H1 (cell line): ENCODE results near the gene PRRG4. TPM values are rescaled to one million over a fixed set of nuclear protein-coding genes. Genes with fewer than 3 reads are reported as not detected.

ENCODE experiments used
- CTCF ChIA-PET: fragments of 300-600 bp; sonication (Branson Sonifier 250); formaldehyde crosslinking; loops from one replicate; lab custom pipeline; 2021; ENCODE audit not compliant: partially characterized antibody; lab: Charles Lee
- POLR2A ChIA-PET: fragments of 300-600 bp; sonication (Branson Sonifier 250); formaldehyde crosslinking; loops from one replicate; lab custom pipeline; 2021; ENCODE audit warnings: inconsistent platforms; ENCODE audit not compliant: partially characterized antibody; lab: Charles Lee
- DNase-seq, 2 experiments: peaks; one replicate each; pipeline versions ENCODE4 v3.0.0 to v3.0.0-alpha.2; 2010 to 2022; ENCODE audit warnings: low spot score in 2 of 2, low read depth in 1 of 2, mixed read lengths in 1 of 2
- FAIRE-seq: peaks from 2 replicates; lab custom pipeline; 2011; peaks lifted over from hg19 to GRCh38; lab: Jason Lieb, UNC
- H2AFZ ChIP-seq: 2 replicates; pipeline ENCODE4 v1.8.1; 2012; ENCODE audit warnings: low read length, inconsistent platforms
- H2AK5ac ChIP-seq: 2 replicates; pipeline ENCODE4 v1.6.1; 2013; ENCODE audit warnings: low read depth, low read length
- H2BK120ac ChIP-seq: replicated peaks from 2 replicates; pipeline ENCODE3; 2013; ENCODE audit warnings: low read depth, low read length, inconsistent platforms
- H2BK12ac ChIP-seq: 2 replicates; pipeline ENCODE4 v1.6.1; 2013; ENCODE audit warnings: low read depth, low read length
- H2BK15ac ChIP-seq: 2 replicates; pipeline ENCODE4 v1.6.1; 2013; ENCODE audit warnings: low read length
- H2BK20ac ChIP-seq: 2 replicates; pipeline ENCODE4 v1.6.1; 2013; ENCODE audit warnings: low read length
- H2BK5ac ChIP-seq: 2 replicates; pipeline ENCODE4 v1.6.1; 2013; ENCODE audit warnings: low read depth, low read length
- H3K14ac ChIP-seq: 2 replicates; pipeline ENCODE4 v1.6.1; 2013; ENCODE audit warnings: inconsistent platforms; ENCODE audit not compliant: insufficient read length
- H3K18ac ChIP-seq: 2 replicates; pipeline ENCODE4 v1.6.1; 2013; ENCODE audit warnings: low read length; ENCODE audit errors: extremely low read depth
- H3K23ac ChIP-seq: 2 replicates; pipeline ENCODE4 v1.6.1; 2013; ENCODE audit warnings: inconsistent platforms; ENCODE audit not compliant: insufficient read length
- H3K23me2 ChIP-seq: 2 replicates; pipeline ENCODE4 v1.6.1; 2013; ENCODE audit warnings: low read depth, low read length
- H3K27ac ChIP-seq: 2 replicates; pipeline ENCODE4 v1.6.1; 2011; ENCODE audit warnings: low read depth, low read length, inconsistent platforms
- H3K27me3 ChIP-seq, 4 experiments: replicated peaks in 1 of 4; 1 replicate in 1 of 4; 2 replicates in 3 of 4; pipeline versions ENCODE4 v1.6.1 to v1.8.1; 2011 to 2013; ENCODE audit warnings: low read length in 3 of 4, mild to moderate bottlenecking in 3 of 4, inconsistent platforms in 2 of 4, mixed read lengths in 2 of 4, moderate library complexity in 1 of 4; ENCODE audit not compliant: control insufficient read depth in 3 of 4, insufficient read depth in 3 of 4; ENCODE audit errors: extremely low read depth in 1 of 4
- H3K36me3 ChIP-seq, 4 experiments: 2 replicates each; pipeline versions ENCODE4 v1.6.1 to v1.8.1; 2011 to 2013; ENCODE audit warnings: mild to moderate bottlenecking in 4 of 4, low read length in 3 of 4, moderate library complexity in 2 of 4, control low read depth in 1 of 4, inconsistent platforms in 1 of 4; ENCODE audit not compliant: insufficient read depth in 4 of 4, control insufficient read depth in 2 of 4
- H3K4ac ChIP-seq: replicated peaks from 2 replicates; pipeline ENCODE3; 2013; ENCODE audit warnings: low read length, low read depth, mixed read lengths, inconsistent platforms; ENCODE audit not compliant: insufficient read length
- H3K4me1 ChIP-seq, 4 experiments: replicated peaks in 1 of 4; 1 replicate in 1 of 4; 2 replicates in 3 of 4; pipeline versions ENCODE4 v1.6.1 to v1.8.1; 2011 to 2013; ENCODE audit warnings: low read length in 3 of 4, inconsistent platforms in 2 of 4, mixed read lengths in 1 of 4; ENCODE audit not compliant: insufficient read depth in 4 of 4, control insufficient read depth in 3 of 4
- H3K4me2 ChIP-seq, 2 experiments: 2 replicates each; pipeline versions ENCODE4 v1.6.1 to v1.8.1; 2011 to 2013; ENCODE audit warnings: low read depth in 2 of 2, low read length in 2 of 2, control low read depth in 1 of 2, inconsistent platforms in 1 of 2, mild to moderate bottlenecking in 1 of 2; ENCODE audit not compliant: insufficient read depth in 1 of 2
- H3K4me3 ChIP-seq, 4 experiments: fragments of 200-600, 300-600 bp in 1 of 4; sonication (generic), shearing (Covaris generic), sonication (Bioruptor Twin) in 1 of 4; 2 replicates each; pipeline versions ENCODE4 v1.5.1 to v1.8.1; 2011 to 2016; ENCODE audit warnings: low read length in 4 of 4, low read depth in 3 of 4, control low read depth in 2 of 4, inconsistent platforms in 2 of 4, mild to moderate bottlenecking in 2 of 4, mixed read lengths in 1 of 4, moderate library complexity in 1 of 4; ENCODE audit not compliant: insufficient read depth in 2 of 4; ENCODE audit errors: extremely low read depth in 1 of 4
- H3K56ac ChIP-seq: replicated peaks from 2 replicates; pipeline ENCODE3; 2013; ENCODE audit warnings: low read depth, mild to moderate bottlenecking, mixed read lengths, low read length, inconsistent platforms; ENCODE audit not compliant: insufficient read length
- H3K79me1 ChIP-seq: 2 replicates; pipeline ENCODE4 v1.6.1; 2013; ENCODE audit warnings: low read depth, low read length, control low read depth
- H3K79me2 ChIP-seq, 2 experiments: 2 replicates each; pipeline versions ENCODE4 v1.6.1 to v1.8.1; 2012 to 2013; ENCODE audit warnings: low read length in 2 of 2, mild to moderate bottlenecking in 2 of 2, inconsistent platforms in 1 of 2; ENCODE audit not compliant: insufficient read depth in 2 of 2, control insufficient read depth in 1 of 2
- H3K9ac ChIP-seq, 4 experiments: replicated peaks in 1 of 4; 1 replicate in 1 of 4; 2 replicates in 3 of 4; pipeline versions ENCODE4 v1.6.1 to v1.8.1; 2011 to 2013; ENCODE audit warnings: low read depth in 3 of 4, low read length in 3 of 4, control low read depth in 2 of 4, mild to moderate bottlenecking in 2 of 4, moderate library complexity in 2 of 4, inconsistent platforms in 1 of 4; ENCODE audit errors: extremely low read depth in 1 of 4
- H3K9me3 ChIP-seq, 2 experiments: 2 replicates each; pipeline versions ENCODE4 v1.6.1 to v1.8.1; 2012 to 2013; ENCODE audit warnings: mild to moderate bottlenecking in 2 of 2, moderate library complexity in 2 of 2, control low read depth in 1 of 2, inconsistent platforms in 1 of 2, low read depth in 1 of 2, low read length in 1 of 2, mixed read lengths in 1 of 2; ENCODE audit not compliant: insufficient read depth in 2 of 2
- H4K20me1 ChIP-seq, 2 experiments: replicated peaks in 1 of 2; 2 replicates each; pipeline versions ENCODE3 to v1.8.1; 2011 to 2013; ENCODE audit warnings: inconsistent platforms in 2 of 2, low read length in 2 of 2, mild to moderate bottlenecking in 1 of 2; ENCODE audit not compliant: insufficient read depth in 2 of 2, control insufficient read depth in 1 of 2
- H4K5ac ChIP-seq: 2 replicates; pipeline ENCODE4 v1.6.1; 2013; ENCODE audit warnings: low read length, low read depth, mixed read lengths, inconsistent platforms; ENCODE audit not compliant: insufficient read length
- H4K8ac ChIP-seq: 2 replicates; pipeline ENCODE4 v1.8.0; 2013; ENCODE audit warnings: mild to moderate bottlenecking, moderate library complexity, low read length, inconsistent platforms; ENCODE audit not compliant: insufficient read depth; ENCODE audit errors: extremely low read depth
- H4K91ac ChIP-seq: replicated peaks from 2 replicates; pipeline ENCODE3; 2013; ENCODE audit warnings: low read length, mixed read lengths, inconsistent platforms; ENCODE audit not compliant: insufficient read length
- BACH1 ChIP-seq: IDR thresholded peaks from 2 replicates; pipeline ENCODE4 v1.6.1; 2012; ENCODE audit warnings: low read length, improper control_type of control experiment
- CBX5 ChIP-seq: fragments of 300-800, 300-1000 bp; sonication (generic); IDR thresholded peaks from 2 replicates; pipeline ENCODE4 v1.7.1; 2016; ENCODE audit warnings: antibody characterized with exemption, low read length, low read depth
- CHD1 ChIP-seq: IDR thresholded peaks from 2 replicates; pipeline ENCODE4 v1.6.1; 2012; ENCODE audit warnings: low read depth, low read length, improper control_type of control experiment
- CREB1 ChIP-seq: IDR thresholded peaks from 2 replicates; pipeline ENCODE4 v1.6.1; 2012; ENCODE audit warnings: inconsistent platforms
- E2F6 ChIP-seq: IDR thresholded peaks from 2 replicates; pipeline ENCODE4 v1.6.1; 2012; ENCODE audit warnings: inconsistent platforms
- FOSL1 ChIP-seq: IDR thresholded peaks from 2 replicates; pipeline ENCODE4 v1.6.1; 2011; ENCODE audit warnings: mild to moderate bottlenecking, low read depth, low read length, moderate library complexity; ENCODE audit not compliant: insufficient read depth
- MAX ChIP-seq: IDR thresholded peaks from 2 replicates; pipeline ENCODE4 v1.6.1; 2012; ENCODE audit warnings: inconsistent platforms
- POLR2AphosphoS5 ChIP-seq: IDR thresholded peaks from 2 replicates; pipeline ENCODE4 v1.6.1; 2011; ENCODE audit warnings: low read depth, low read length
- TAF1 ChIP-seq: IDR thresholded peaks from 2 replicates; pipeline ENCODE4 v1.6.1; 2011; ENCODE audit warnings: mild to moderate bottlenecking, low read depth, low read length
- WGBS, 2 experiments: shearing (Covaris generic) in 1 of 2; methylation state at CpG; one replicate each; pipeline versions ENCODE4 v1.1.6 to v1.1.7; 2013 to 2015; ENCODE audit warnings: low lambda C conversion rate in 2 of 2, mixed read lengths in 2 of 2, inconsistent platforms in 1 of 2, low coverage in 1 of 2, missing lambda C conversion rate in 1 of 2; ENCODE audit not compliant: insufficient replicate concordance in 2 of 2, insufficient coverage in 1 of 2, insufficient read length in 1 of 2; ENCODE audit errors: extremely low coverage in 1 of 2, missing lambda C conversion rate in 1 of 2; 5-methylcytosine and 5-hydroxymethylcytosine counted together
- long read RNA-seq, 2 experiments: library from RNA in 1 of 2; library from capped mRNA in 1 of 2; stranded (forward); transcript quantifications; one replicate each; pipeline ENCODE4 v2.0.0, GENCODE V29; 2021; ENCODE audit warnings: inconsistent platforms in 1 of 2
- polyA minus RNA-seq, 3 experiments: library from RNA; depleted of rRNA, polyadenylated mRNA; stranded (reverse); fragments of >200 nt; gene quantifications; 1 replicate in 2 of 3; 2 replicates in 1 of 3; pipeline ENCODE4 v1.2.3, GENCODE V29; 2011
- polyA plus RNA-seq, 7 experiments: library from polyadenylated mRNA; depleted of rRNA in 3 of 7; stranded (reverse) in 5 of 7; unstranded in 2 of 7; fragments of >200 nt in 5 of 7; fragments of 200-250 nt in 2 of 7; gene quantifications; 1 replicate in 5 of 7; 2 replicates in 1 of 7; 4 replicates in 1 of 7; pipeline versions ENCODE4 v1.2.1 to v1.2.3, GENCODE V29; 2011 to 2013; ENCODE audit warnings: missing spikeins in 2 of 7, mixed read lengths in 2 of 7
- total RNA-seq: library from RNA; stranded (reverse); fragmentation: NEBNext Ultra II Directional; extraction: Animal tissue kit (Norgen Biotek cat#: 25700); gene quantifications from 2 replicates; pipeline ENCODE4 v1.2.1, GENCODE V29; 2021

Gene PRRG4
- 1.3 and 1.7 TPM in 2 replicates for total RNA-seq
- 0.50 and 0.65 TPM in 2 replicates for polyA plus RNA-seq (2011; rRNA removed)
- 0.54 TPM for polyA plus RNA-seq (2011; cell fraction: cytosol; rRNA removed)
- 0.60 TPM for polyA plus RNA-seq (2011; cell fraction: nucleus; rRNA removed)
- polyA plus RNA-seq (2012, experiment 1 of 2): 0.55 to 0.99 TPM (median 0.66 TPM) in 4 replicates
- 0.34 TPM for polyA plus RNA-seq (2012, experiment 2 of 2)
- polyA plus RNA-seq (2013, experiment 1 of 2): 1.0 TPM
- polyA plus RNA-seq (2013, experiment 2 of 2): 1.2 TPM
- 0.85 and 0.88 TPM in 2 replicates for polyA minus RNA-seq (2011; rRNA and poly(A)+ RNA removed)
- 0.95 TPM for polyA minus RNA-seq (2011; cell fraction: cytosol; rRNA and poly(A)+ RNA removed)
- 1.6 TPM for polyA minus RNA-seq (2011; cell fraction: nucleus; rRNA and poly(A)+ RNA removed)
- long read RNA-seq, experiment 1, partial matches to known transcripts: 0 of 1 reads
- long read RNA-seq, experiment 1, other reads (novel, unspliced or antisense): 1 of 1 reads
- long read RNA-seq, experiment 2, partial matches to known transcripts: 0 of 1 reads
- long read RNA-seq, experiment 2, other reads (novel, unspliced or antisense): 1 of 1 reads

- Histone ChIP-seq H3K56ac (peak within 1 kb of the TSS; percentile 43), H3K9me3 (no peaks in the 10 kb centered on the region), H3K4me2 (peak within 1 kb of the TSS; percentile 68 to 92), H4K20me1 (no peaks in the 10 kb centered on the region), H3K27me3 (peaks cover 0 to 8% (median 5%) of the 10 kb centered on the region in 4 experiments; a peak in 5 of 7 replicates), H4K8ac (peak within 1 kb of the TSS; percentile 97), H4K5ac (no peak within 1 kb of the TSS), H3K36me3 (no peaks in the 10 kb centered on the region), H2AFZ (peak within 1 kb of the TSS; percentile 79), H3K27ac (no peak within 1 kb of the TSS), H3K4me1 (peaks cover 0 to 4% (median 0%) of the 10 kb centered on the region in 4 experiments; a peak in 1 of 7 replicates), H2BK15ac (no peak within 1 kb of the TSS), H3K9ac (peak within 1 kb of the TSS; percentile 8 to 58 (median 50); a peak in 6 of 7 replicates), H2BK5ac (no peak within 1 kb of the TSS), H3K4ac (no peak within 1 kb of the TSS), H3K79me2 (no peaks in the 10 kb centered on the region), H3K23ac (no peak within 1 kb of the TSS), H3K79me1 (no peaks in the 10 kb centered on the region), H2BK20ac (no peak within 1 kb of the TSS), H2AK5ac (no peak within 1 kb of the TSS), H4K91ac (peak within 1 kb of the TSS; percentile 14), H3K23me2 (peaks cover 6% of the 10 kb centered on the region; the same call in 1 of the 2 replicates), H3K4me3 (peak within 1 kb of the TSS; percentile 53 to 75 (median 70)), H3K14ac (no peak within 1 kb of the TSS), H3K18ac (peak within 1 kb of the TSS; percentile 38; the same call in 1 of the 2 replicates), H2BK12ac (no peak within 1 kb of the TSS), H2BK120ac (no peak within 1 kb of the TSS)
- FAIRE-seq: no peak
- 7% methylated on average over 60 of the region's 85 CpGs; no CpG with 5 or more reads in 1 of the 2 experiments for WGBS, 2 experiments
- ChIA-PET POLR2A (interaction anchor here (1.6 kb wide), 1 partner anchor 9 kb away, joined by 5 read pairs; no protein-coding TSS in a partner anchor), CTCF (no interaction called here)
- peak in 1 of 2 experiments; percentile 80 for DNase-seq
- TF ChIP-seq POLR2AphosphoS5 (no peak), CHD1 (no peak), BACH1 (no peak), TAF1 (peak; percentile 57; the same call in 1 of the 2 replicates), CBX5 (no peak), MAX (0 out of 2 replicates have a peak, but pooled peaks have one; percentile 47), E2F6 (peak; percentile 76), FOSL1 (no peak), CREB1 (no peak)
These were observed at the start of gene PRRG4 for GRCh38 chr11:32829680-32830412. Gene PRRG4 (plus strand): TSS chr11:32829927. CDS start chr11:32830530, 603 bp downstream.
